Measurements from ENCODE around the gene CELF2.

Gene CELF2

GRCh38 chr10:11264296-11265048 is 246.8 kb downstream of the CELF2 start:
- no peaks in the 10 kb centered on the region for H3K27me3 ChIP-seq (ENCODE audit: control insufficient read depth, insufficient read depth, low read length)
- peaks cover 10% of the 10 kb centered on the region for H3K4me1 ChIP-seq (ENCODE audit: control insufficient read depth, insufficient read depth, low read length)
- H3K9ac ChIP-seq (ENCODE audit: low read depth, low read length) = no peak overlapping the region
- H3K9me3 ChIP-seq (ENCODE audit: control insufficient read depth, insufficient read depth, low read length) = no peaks in the 10 kb centered on the region
- H3K4me3 ChIP-seq (ENCODE audit: low read depth, low read length) = no peak overlapping the region
- peaks cover 11% of the 10 kb centered on the region for H3K36me3 ChIP-seq (ENCODE audit: control insufficient read depth, insufficient read depth, low read length)
- H3K27ac ChIP-seq (ENCODE audit: low read depth, low read length) = no peak overlapping the region

- Histone ChIP-seq H3K27ac (ENCODE audit: low read depth, low read length) (no peak overlapping the region), H3K4me3 (ENCODE audit: low read depth, low read length) (no peak overlapping the region), H3K27me3 (ENCODE audit: control insufficient read depth, insufficient read depth, low read length) (no peaks in the 10 kb centered on the region), H3K9ac (ENCODE audit: low read depth, low read length) (no peak overlapping the region), H3K4me1 (ENCODE audit: control insufficient read depth, insufficient read depth, low read length) (peaks cover 17% of the 10 kb centered on the region), H3K36me3 (ENCODE audit: control insufficient read depth, insufficient read depth, low read length) (0 out of 2 replicates have a peak, but pooled peaks cover 8% of the 10 kb centered on the region), H3K9me3 (ENCODE audit: control insufficient read depth, insufficient read depth, low read length) (no peaks in the 10 kb centered on the region)
Measured at GRCh38 chr10:11265484-11265883, 247.8 kb downstream of the CELF2 start.

- no peaks in the 10 kb centered on the region for H3K9me3 ChIP-seq (ENCODE audit: control insufficient read depth, insufficient read depth, low read length)
- H3K4me1 ChIP-seq (ENCODE audit: control insufficient read depth, insufficient read depth, low read length) = peaks cover 20% of the 10 kb centered on the region
- no peaks in the 10 kb centered on the region for H3K27me3 ChIP-seq (ENCODE audit: control insufficient read depth, insufficient read depth, low read length)
- H3K27ac ChIP-seq (ENCODE audit: low read depth, low read length) = no peak overlapping the region
- peaks cover 8% of the 10 kb centered on the region; the same call in 1 of the 2 replicates for H3K36me3 ChIP-seq (ENCODE audit: control insufficient read depth, insufficient read depth, low read length)
- H3K4me3 ChIP-seq (ENCODE audit: low read depth, low read length) = no peak overlapping the region
- H3K9ac ChIP-seq (ENCODE audit: low read depth, low read length) = no peak overlapping the region
Measured at GRCh38 chr10:11266426-11266825, 248.8 kb downstream of the CELF2 start.

- Histone ChIP-seq H3K27ac (ENCODE audit: low read depth, low read length) (no peak overlapping the region), H3K9ac (ENCODE audit: low read depth, low read length) (no peak overlapping the region), H3K9me3 (ENCODE audit: control insufficient read depth, insufficient read depth, low read length) (no peaks in the 10 kb centered on the region), H3K4me1 (ENCODE audit: control insufficient read depth, insufficient read depth, low read length) (peaks cover 20% of the 10 kb centered on the region), H3K4me3 (ENCODE audit: low read depth, low read length) (no peak overlapping the region), H3K36me3 (ENCODE audit: control insufficient read depth, insufficient read depth, low read length) (no peaks in the 10 kb centered on the region; the same call in none of the 2 replicates), H3K27me3 (ENCODE audit: control insufficient read depth, insufficient read depth, low read length) (no peaks in the 10 kb centered on the region)
Measured at GRCh38 chr10:11270135-11270857, 252.6 kb downstream of the CELF2 start.

- Histone ChIP-seq H3K4me1 (ENCODE audit: control insufficient read depth, insufficient read depth, low read length) (peaks cover 18% of the 10 kb centered on the region), H3K4me3 (ENCODE audit: low read depth, low read length) (no peak overlapping the region), H3K27ac (ENCODE audit: low read depth, low read length) (no peak overlapping the region), H3K36me3 (ENCODE audit: control insufficient read depth, insufficient read depth, low read length) (no peaks in the 10 kb centered on the region; the same call in none of the 2 replicates), H3K9ac (ENCODE audit: low read depth, low read length) (no peak overlapping the region), H3K9me3 (ENCODE audit: control insufficient read depth, insufficient read depth, low read length) (no peaks in the 10 kb centered on the region), H3K27me3 (ENCODE audit: control insufficient read depth, insufficient read depth, low read length) (no peaks in the 10 kb centered on the region)
Measured at GRCh38 chr10:11270858-11271179, 253.1 kb downstream of the CELF2 start.

GRCh38 chr10:11272915-11273389 is 255.3 kb downstream of the CELF2 start:
- no peak overlapping the region for H3K4me3 ChIP-seq (ENCODE audit: low read depth, low read length)
- no peak overlapping the region for H3K9ac ChIP-seq (ENCODE audit: low read depth, low read length)
- no peaks in the 10 kb centered on the region for H3K27me3 ChIP-seq (ENCODE audit: control insufficient read depth, insufficient read depth, low read length)
- H3K36me3 ChIP-seq (ENCODE audit: control insufficient read depth, insufficient read depth, low read length) = no peaks in the 10 kb centered on the region; the same call in none of the 2 replicates
- H3K27ac ChIP-seq (ENCODE audit: low read depth, low read length) = no peak overlapping the region
- peaks cover 11% of the 10 kb centered on the region for H3K4me1 ChIP-seq (ENCODE audit: control insufficient read depth, insufficient read depth, low read length)
- no peaks in the 10 kb centered on the region for H3K9me3 ChIP-seq (ENCODE audit: control insufficient read depth, insufficient read depth, low read length)

- Histone ChIP-seq H3K27ac (ENCODE audit: low read depth, low read length) (no peak overlapping the region), H3K27me3 (ENCODE audit: control insufficient read depth, insufficient read depth, low read length) (no peaks in the 10 kb centered on the region), H3K4me1 (ENCODE audit: control insufficient read depth, insufficient read depth, low read length) (peaks cover 14% of the 10 kb centered on the region), H3K4me3 (ENCODE audit: low read depth, low read length) (no peak overlapping the region), H3K9me3 (ENCODE audit: control insufficient read depth, insufficient read depth, low read length) (no peaks in the 10 kb centered on the region), H3K9ac (ENCODE audit: low read depth, low read length) (no peak overlapping the region), H3K36me3 (ENCODE audit: control insufficient read depth, insufficient read depth, low read length) (peaks cover 3% of the 10 kb centered on the region)
Measured at GRCh38 chr10:11274452-11274851, 256.8 kb downstream of the CELF2 start.

- H3K4me3 ChIP-seq (ENCODE audit: low read depth, low read length) = no peak overlapping the region
- no peaks in the 10 kb centered on the region for H3K9me3 ChIP-seq (ENCODE audit: control insufficient read depth, insufficient read depth, low read length)
- no peak overlapping the region for H3K27ac ChIP-seq (ENCODE audit: low read depth, low read length)
- no peaks in the 10 kb centered on the region for H3K27me3 ChIP-seq (ENCODE audit: control insufficient read depth, insufficient read depth, low read length)
- H3K36me3 ChIP-seq (ENCODE audit: control insufficient read depth, insufficient read depth, low read length) = peaks cover 5% of the 10 kb centered on the region
- H3K9ac ChIP-seq (ENCODE audit: low read depth, low read length) = no peak overlapping the region
- H3K4me1 ChIP-seq (ENCODE audit: control insufficient read depth, insufficient read depth, low read length) = peaks cover 6% of the 10 kb centered on the region; the same call in 1 of the 2 replicates
Measured at GRCh38 chr10:11275651-11276050, 258.0 kb downstream of the CELF2 start.

- Histone ChIP-seq H3K27ac (ENCODE audit: low read depth, low read length) (no peak overlapping the region), H3K4me1 (ENCODE audit: control insufficient read depth, insufficient read depth, low read length) (peaks cover 3% of the 10 kb centered on the region; the same call in 1 of the 2 replicates), H3K9me3 (ENCODE audit: control insufficient read depth, insufficient read depth, low read length) (no peaks in the 10 kb centered on the region), H3K4me3 (ENCODE audit: low read depth, low read length) (no peak overlapping the region), H3K36me3 (ENCODE audit: control insufficient read depth, insufficient read depth, low read length) (peaks cover 5% of the 10 kb centered on the region; the same call in 1 of the 2 replicates), H3K27me3 (ENCODE audit: control insufficient read depth, insufficient read depth, low read length) (no peaks in the 10 kb centered on the region), H3K9ac (ENCODE audit: low read depth, low read length) (no peak overlapping the region)
Measured at GRCh38 chr10:11276449-11276990, 258.8 kb downstream of the CELF2 start.

- Histone ChIP-seq H3K27ac (ENCODE audit: low read depth, low read length) (no peak overlapping the region), H3K9me3 (ENCODE audit: control insufficient read depth, insufficient read depth, low read length) (no peaks in the 10 kb centered on the region), H3K4me3 (ENCODE audit: low read depth, low read length) (no peak overlapping the region), H3K9ac (ENCODE audit: low read depth, low read length) (no peak overlapping the region), H3K4me1 (ENCODE audit: control insufficient read depth, insufficient read depth, low read length) (peaks cover 3% of the 10 kb centered on the region; the same call in 1 of the 2 replicates), H3K36me3 (ENCODE audit: control insufficient read depth, insufficient read depth, low read length) (peaks cover 5% of the 10 kb centered on the region; the same call in 1 of the 2 replicates), H3K27me3 (ENCODE audit: control insufficient read depth, insufficient read depth, low read length) (no peaks in the 10 kb centered on the region)
Measured at GRCh38 chr10:11279314-11279713, 261.6 kb downstream of the CELF2 start.

All from HUES48 (cell line).